Mesothelial cell of epicardium (in vitro differentiated cells): ENCODE measurements around the gene OLFML3. TPM values are rescaled to one million over a fixed set of nuclear protein-coding genes. Genes with fewer than 3 reads are reported as not detected.
"Not testable (repeated sequence)": the region's sequence is repeated elsewhere in the genome, so short reads cannot be mapped to it uniquely, and the experiment has no call there.

ENCODE experiments used
- DNase-seq, 2 experiments: peaks; one replicate each; pipeline ENCODE4 v3.0.0; 2021; ENCODE audit warnings: low spot score in 2 of 2; ENCODE audit not compliant: unreplicated experiment in 2 of 2
- H3K27ac Mint-ChIP-seq: 2 replicates; pipeline ENCODE4 v1.8.0; 2021; ENCODE audit warnings: mixed read lengths
- H3K27me3 Mint-ChIP-seq: 2 replicates; pipeline ENCODE4 v1.8.0; 2021; ENCODE audit warnings: low read depth, mixed read lengths
- H3K36me3 Mint-ChIP-seq: 2 replicates; pipeline ENCODE4 v1.8.0; 2021; ENCODE audit warnings: mixed read lengths
- H3K4me1 Mint-ChIP-seq: 2 replicates; pipeline ENCODE4 v1.8.0; 2021; ENCODE audit warnings: mixed read lengths
- H3K4me3 Mint-ChIP-seq: 2 replicates; pipeline ENCODE4 v1.8.0; 2021; ENCODE audit warnings: mild to moderate bottlenecking, moderate library complexity, mixed read lengths
- H3K9me3 Mint-ChIP-seq: 2 replicates; pipeline ENCODE4 v1.8.0; 2021; ENCODE audit warnings: mixed read lengths
- total RNA-seq: library from RNA; stranded (reverse); gene quantifications from 3 replicates; pipeline ENCODE4 v1.2.1, GENCODE V29; 2021
- TF ChIP-seq, protein P1 (sequence below): fragments of 200-600 bp; sonication (generic); IDR thresholded peaks from one replicate; pipeline ENCODE4 v1.5.0; 2021; ENCODE audit warnings: antibody characterized with exemption; ENCODE audit not compliant: unreplicated experiment

The OLFML3 gene
- total RNA-seq, 1 donor from 2014 or later = 115 TPM

DNA sequence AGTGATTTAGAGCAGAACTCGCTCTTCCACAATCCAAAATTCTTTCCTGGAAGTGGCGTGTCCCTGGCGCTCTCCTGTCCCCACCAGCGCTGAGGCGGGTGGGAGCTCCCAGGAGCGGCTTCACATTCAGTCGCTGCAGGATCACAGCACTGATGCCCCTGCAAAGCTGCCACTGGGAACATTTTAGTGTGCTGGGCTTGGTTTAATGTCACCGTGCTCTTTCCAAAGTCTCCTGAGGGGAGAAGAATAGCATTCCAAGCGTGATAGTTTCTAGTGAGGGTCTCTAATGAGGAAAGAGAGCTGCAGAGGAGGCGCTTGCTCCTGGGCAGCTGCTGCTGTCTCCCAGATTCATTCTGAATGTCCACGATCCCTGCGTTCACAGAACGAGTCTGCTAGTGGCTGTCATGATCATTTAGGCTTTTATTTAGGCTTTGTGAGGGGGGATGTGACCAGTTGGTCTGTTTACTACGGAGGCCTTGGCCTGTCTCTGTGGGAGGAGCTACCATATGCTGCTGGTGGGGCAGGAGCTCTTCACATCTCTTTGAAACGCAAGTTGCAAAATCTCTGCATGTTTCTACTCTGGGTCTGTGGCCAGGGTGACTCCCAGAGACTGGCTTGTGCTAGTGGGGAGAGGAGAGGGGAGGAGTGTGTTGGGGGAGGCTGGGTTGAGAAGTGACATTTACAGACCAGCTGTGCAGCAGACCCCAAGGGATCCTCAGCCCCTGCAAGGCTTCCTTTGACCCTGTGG, 23.4 kb downstream of the OLFML3 start:
- Mint-ChIP-seq H3K36me3 (no peaks in the 10 kb centered on the region), H3K27ac (peak overlapping the region; percentile 77), H3K9me3 (peaks cover 10% of the 10 kb centered on the region), H3K4me1 (peaks cover 22% of the 10 kb centered on the region), H3K4me3 (no peak overlapping the region), H3K27me3 (no peaks in the 10 kb centered on the region)
- TF ChIP-seq, protein P1, sequence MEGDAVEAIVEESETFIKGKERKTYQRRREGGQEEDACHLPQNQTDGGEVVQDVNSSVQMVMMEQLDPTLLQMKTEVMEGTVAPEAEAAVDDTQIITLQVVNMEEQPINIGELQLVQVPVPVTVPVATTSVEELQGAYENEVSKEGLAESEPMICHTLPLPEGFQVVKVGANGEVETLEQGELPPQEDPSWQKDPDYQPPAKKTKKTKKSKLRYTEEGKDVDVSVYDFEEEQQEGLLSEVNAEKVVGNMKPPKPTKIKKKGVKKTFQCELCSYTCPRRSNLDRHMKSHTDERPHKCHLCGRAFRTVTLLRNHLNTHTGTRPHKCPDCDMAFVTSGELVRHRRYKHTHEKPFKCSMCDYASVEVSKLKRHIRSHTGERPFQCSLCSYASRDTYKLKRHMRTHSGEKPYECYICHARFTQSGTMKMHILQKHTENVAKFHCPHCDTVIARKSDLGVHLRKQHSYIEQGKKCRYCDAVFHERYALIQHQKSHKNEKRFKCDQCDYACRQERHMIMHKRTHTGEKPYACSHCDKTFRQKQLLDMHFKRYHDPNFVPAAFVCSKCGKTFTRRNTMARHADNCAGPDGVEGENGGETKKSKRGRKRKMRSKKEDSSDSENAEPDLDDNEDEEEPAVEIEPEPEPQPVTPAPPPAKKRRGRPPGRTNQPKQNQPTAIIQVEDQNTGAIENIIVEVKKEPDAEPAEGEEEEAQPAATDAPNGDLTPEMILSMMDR = no peak
- DNase-seq = no peak

DNA sequence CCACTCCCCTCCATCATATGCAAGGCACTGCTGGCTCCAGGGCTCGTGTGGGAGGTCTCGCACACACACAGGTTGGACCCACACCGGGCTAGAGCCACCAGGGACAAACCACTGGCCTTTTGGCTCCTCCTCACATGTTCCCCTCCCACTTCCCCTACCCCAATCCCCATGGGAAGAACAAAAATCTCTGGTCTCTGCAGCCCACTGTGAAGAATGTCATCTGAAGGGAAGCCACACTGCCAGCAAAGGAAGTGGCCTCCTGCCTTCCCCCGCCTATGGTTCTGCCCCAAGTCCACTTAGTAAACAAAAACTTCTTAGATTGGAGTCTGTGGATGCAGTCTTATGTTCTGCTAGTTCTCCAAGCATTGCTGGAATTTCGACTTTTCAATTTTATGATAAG, 24.2 kb downstream of the OLFML3 start:
- Mint-ChIP-seq H3K27me3 (no peaks in the 10 kb centered on the region), H3K9me3 (peaks cover 10% of the 10 kb centered on the region)

DNA sequence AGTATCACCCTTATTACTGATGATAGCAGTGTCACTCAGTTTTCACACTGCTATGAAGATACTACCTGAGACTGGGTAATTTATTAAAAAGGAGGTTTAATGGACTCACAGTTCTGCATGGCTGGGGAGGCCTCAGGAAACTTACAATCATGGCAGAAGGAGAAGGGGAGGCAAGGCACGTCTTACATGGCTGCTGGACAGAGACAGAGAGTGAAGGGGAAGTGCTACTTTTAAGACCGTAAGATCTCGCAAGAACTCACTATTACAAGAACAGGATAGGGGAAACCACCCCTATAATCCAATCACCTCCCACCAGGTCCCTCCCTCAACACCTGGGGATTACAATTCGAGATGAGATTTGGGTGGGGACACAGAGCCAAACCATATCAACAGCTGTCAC, 27.6 kb downstream of the OLFML3 start:
- not testable (repeated sequence) for H3K27me3 Mint-ChIP-seq, H3K36me3 Mint-ChIP-seq, DNase-seq, H3K4me3 Mint-ChIP-seq, H3K27ac Mint-ChIP-seq
- H3K9me3 Mint-ChIP-seq = peaks cover 10% of the 10 kb centered on the region
- H3K4me1 Mint-ChIP-seq = peaks cover 26% of the 10 kb centered on the region

More for the DNA sequence above, 24.2 kb downstream of the OLFML3 start:
- no peaks in the 10 kb centered on the region for H3K36me3 Mint-ChIP-seq
- no peak for DNase-seq
- TF ChIP-seq, protein P1 = no peak
- peaks cover 25% of the 10 kb centered on the region for H3K4me1 Mint-ChIP-seq
- no peak overlapping the region for H3K27ac Mint-ChIP-seq
- H3K4me3 Mint-ChIP-seq = no peak overlapping the region

DNA sequence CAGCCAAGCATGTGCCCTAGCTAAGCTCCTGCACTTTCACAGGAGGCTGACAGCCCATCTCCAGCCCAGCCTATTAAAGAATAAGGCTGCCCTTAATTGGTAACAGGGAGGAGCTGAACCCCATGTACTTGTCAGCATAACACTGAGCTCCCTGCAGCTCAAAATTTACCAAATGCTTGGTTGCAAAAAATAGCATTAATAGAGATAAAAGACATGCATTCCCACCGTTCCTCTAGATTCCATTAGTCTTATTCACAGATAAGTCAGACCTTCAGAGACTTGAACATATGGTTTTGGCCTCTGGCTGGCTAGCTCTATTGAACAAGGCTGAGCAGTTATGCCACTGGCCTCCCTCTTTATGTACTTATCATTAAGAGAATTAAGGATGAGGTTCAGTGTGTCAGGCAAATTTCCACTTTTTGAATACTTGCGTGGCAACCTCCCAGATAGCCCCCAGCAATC, 29.2 kb downstream of the OLFML3 start:
- no peak for DNase-seq
- Mint-ChIP-seq H3K27ac (no peak overlapping the region), H3K4me3 (no peak overlapping the region), H3K4me1 (peaks cover 14% of the 10 kb centered on the region), H3K9me3 (peaks cover 10% of the 10 kb centered on the region), H3K27me3 (no peaks in the 10 kb centered on the region), H3K36me3 (no peaks in the 10 kb centered on the region)
- TF ChIP-seq, protein P1 = no peak

DNA sequence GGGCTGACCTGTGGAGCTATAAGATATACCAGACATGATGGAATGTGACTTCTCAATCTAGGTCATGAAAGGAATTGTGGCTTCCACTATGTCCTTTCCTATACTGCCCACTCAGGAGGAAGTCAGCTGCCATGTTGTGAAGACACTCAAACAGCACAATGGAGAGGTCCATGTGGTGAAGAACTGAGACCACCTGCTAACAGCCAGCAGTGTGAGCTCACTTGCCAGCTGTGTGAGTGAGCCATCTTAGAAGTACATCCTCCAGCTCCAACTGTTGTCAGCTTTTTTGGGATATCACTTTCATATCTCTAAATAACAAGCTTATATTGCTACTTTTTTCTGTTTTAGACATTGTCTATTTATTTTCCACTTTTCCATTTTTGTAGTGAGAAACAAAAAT, 29.7 kb downstream of the OLFML3 start:
- TF ChIP-seq, protein P1 = no peak
- no peaks in the 10 kb centered on the region for H3K27me3 Mint-ChIP-seq
- peaks cover 9% of the 10 kb centered on the region for H3K4me1 Mint-ChIP-seq
- peaks cover 10% of the 10 kb centered on the region for H3K9me3 Mint-ChIP-seq
- no peak overlapping the region for H3K27ac Mint-ChIP-seq
- no peak for DNase-seq
- H3K4me3 Mint-ChIP-seq = no peak overlapping the region
- H3K36me3 Mint-ChIP-seq = no peaks in the 10 kb centered on the region

DNA sequence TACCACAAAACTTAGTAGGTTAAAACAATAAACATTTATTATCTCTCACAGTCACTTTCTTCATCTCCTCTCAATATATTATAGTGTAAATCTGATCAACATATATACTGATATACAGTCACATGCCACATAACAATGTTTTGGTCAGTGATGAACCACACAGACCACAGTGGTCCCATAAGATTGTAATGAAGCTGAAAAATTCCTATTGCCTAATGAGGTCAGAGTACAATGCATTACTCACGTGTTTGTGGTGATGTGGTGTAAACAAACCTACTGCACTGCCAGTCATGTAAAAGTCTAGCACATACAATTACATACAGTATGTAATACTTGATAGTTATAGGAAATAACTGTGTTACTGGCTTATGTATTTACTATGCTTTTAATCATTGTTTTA, 30.1 kb downstream of the OLFML3 start:
- peaks cover 7% of the 10 kb centered on the region for H3K9me3 Mint-ChIP-seq

More for the DNA sequence above, 30.1 kb downstream of the OLFML3 start:
- DNase-seq = no peak
- no peak overlapping the region for H3K27ac Mint-ChIP-seq
- H3K36me3 Mint-ChIP-seq = no peaks in the 10 kb centered on the region
- H3K4me1 Mint-ChIP-seq = peaks cover 9% of the 10 kb centered on the region
- H3K27me3 Mint-ChIP-seq = no peaks in the 10 kb centered on the region
- no peak overlapping the region for H3K4me3 Mint-ChIP-seq
- TF ChIP-seq, protein P1 = no peak
